Peyer's patch (tissue), 4 donors: ENCODE data around the gene ZNF503. TPM values are rescaled to one million over a fixed set of nuclear protein-coding genes. Genes with fewer than 3 reads are reported as not detected.

Source experiments
- DNase-seq, 3 donors: peaks; one replicate each; pipeline ENCODE4 v3.0.0-alpha.2; 2017 to 2019
- H3K27ac ChIP-seq, 4 donors: fragments of 200-600 bp; sonication (generic); one replicate each; pipeline ENCODE4 v1.5.1; 2016 to 2019
- H3K27me3 ChIP-seq, 2 donors: fragments of 200-600 bp; sonication (generic); one replicate each; pipeline ENCODE4 v1.5.1; 2019
- H3K36me3 ChIP-seq, 3 donors: fragments of 200-600 bp; sonication (generic); one replicate each; pipeline ENCODE4 v1.5.1; 2016 to 2019
- H3K4me1 ChIP-seq, 4 donors: fragments of 200-600 bp; sonication (generic); one replicate each; pipeline ENCODE4 v1.5.1; 2016 to 2019
- H3K4me3 ChIP-seq, 4 donors: fragments of 200-600 bp; sonication (generic); 1 replicate in 3 of 4; 2 replicates in 1 of 4; pipeline ENCODE4 v1.5.1; 2016 to 2019; ENCODE audit warnings: mild to moderate bottlenecking in 1 of 4
- H3K9me3 ChIP-seq, 4 donors: fragments of 200-600 bp; sonication (generic); one replicate each; pipeline ENCODE4 v1.5.1; 2016 to 2019; ENCODE audit warnings: mild to moderate bottlenecking in 1 of 4
- POLR2A ChIP-seq, 2 donors: fragments of 450-650 bp; IDR thresholded peaks; one replicate each; pipeline ENCODE4 v1.5.1; 2017; ENCODE audit warnings: antibody characterized with exemption in 2 of 2, mild to moderate bottlenecking in 2 of 2, moderate library complexity in 2 of 2
- total RNA-seq, 4 donors: library from RNA; depleted of rRNA; stranded (reverse); fragments of >200 nt; gene quantifications; one replicate each; pipeline ENCODE4 v1.1.0, GENCODE V29; 2016
- TF ChIP-seq, protein P1 (sequence below), 6 experiments: fragments of 450-650 bp in 4 of 6; fragments of 200-600 bp in 2 of 6; sonication (generic) in 1 of 6; IDR thresholded peaks; one replicate each; pipeline ENCODE4 v1.5.1; 2017 to 2019; ENCODE audit warnings: antibody characterized with exemption in 6 of 6, mild to moderate bottlenecking in 3 of 6, moderate library complexity in 1 of 6

ZNF503 gene
- total RNA-seq, 4 donors from 2014 or later, result 5.2 to 9.1 (median 6.4) TPM

DNA sequence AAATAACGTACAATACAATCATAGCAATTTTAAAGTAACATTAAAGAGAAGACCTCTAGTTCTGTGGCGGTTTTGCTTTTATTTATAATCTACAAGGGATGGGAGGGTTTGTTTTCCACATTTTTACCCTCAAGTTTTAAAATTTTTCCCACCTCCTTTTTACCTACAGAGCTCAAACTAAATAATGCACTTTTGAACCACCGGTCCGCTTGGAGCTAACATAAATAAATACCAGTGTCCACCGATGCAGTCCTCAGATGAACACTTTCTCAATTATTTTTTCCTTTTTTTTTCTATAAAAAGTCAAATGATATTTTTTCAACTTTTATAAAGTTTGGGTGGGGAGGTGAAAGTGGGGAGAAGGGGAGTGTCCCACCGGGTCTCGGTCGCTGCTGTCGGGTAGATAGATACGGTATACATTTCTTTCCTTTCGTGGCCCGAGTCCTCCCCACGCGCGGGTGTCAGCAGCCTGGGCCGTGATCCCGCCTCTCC, 3.3 kb downstream of the ZNF503 start:
- H3K27ac ChIP-seq, result peak overlapping the region in 3 of 4 donors; percentile 84 to 98 (median 96)
- H3K9me3 ChIP-seq, result no peaks in the 10 kb centered on the region
- peaks cover 0 to 16% (median 4%) of the 10 kb centered on the region in 4 donors for H3K4me1 ChIP-seq
- H3K27me3 ChIP-seq, result no peaks in the 10 kb centered on the region
- peaks cover 0 to 11% (median 0%) of the 10 kb centered on the region in 3 donors for H3K36me3 ChIP-seq
- no peak for DNase-seq
- peak overlapping the region in 3 of 4 donors; percentile 67 to 86 (median 79) for H3K4me3 ChIP-seq
- TF ChIP-seq, protein P1, sequence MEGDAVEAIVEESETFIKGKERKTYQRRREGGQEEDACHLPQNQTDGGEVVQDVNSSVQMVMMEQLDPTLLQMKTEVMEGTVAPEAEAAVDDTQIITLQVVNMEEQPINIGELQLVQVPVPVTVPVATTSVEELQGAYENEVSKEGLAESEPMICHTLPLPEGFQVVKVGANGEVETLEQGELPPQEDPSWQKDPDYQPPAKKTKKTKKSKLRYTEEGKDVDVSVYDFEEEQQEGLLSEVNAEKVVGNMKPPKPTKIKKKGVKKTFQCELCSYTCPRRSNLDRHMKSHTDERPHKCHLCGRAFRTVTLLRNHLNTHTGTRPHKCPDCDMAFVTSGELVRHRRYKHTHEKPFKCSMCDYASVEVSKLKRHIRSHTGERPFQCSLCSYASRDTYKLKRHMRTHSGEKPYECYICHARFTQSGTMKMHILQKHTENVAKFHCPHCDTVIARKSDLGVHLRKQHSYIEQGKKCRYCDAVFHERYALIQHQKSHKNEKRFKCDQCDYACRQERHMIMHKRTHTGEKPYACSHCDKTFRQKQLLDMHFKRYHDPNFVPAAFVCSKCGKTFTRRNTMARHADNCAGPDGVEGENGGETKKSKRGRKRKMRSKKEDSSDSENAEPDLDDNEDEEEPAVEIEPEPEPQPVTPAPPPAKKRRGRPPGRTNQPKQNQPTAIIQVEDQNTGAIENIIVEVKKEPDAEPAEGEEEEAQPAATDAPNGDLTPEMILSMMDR (IDR thresholded peaks at IDR 0.05), result no peak

DNA sequence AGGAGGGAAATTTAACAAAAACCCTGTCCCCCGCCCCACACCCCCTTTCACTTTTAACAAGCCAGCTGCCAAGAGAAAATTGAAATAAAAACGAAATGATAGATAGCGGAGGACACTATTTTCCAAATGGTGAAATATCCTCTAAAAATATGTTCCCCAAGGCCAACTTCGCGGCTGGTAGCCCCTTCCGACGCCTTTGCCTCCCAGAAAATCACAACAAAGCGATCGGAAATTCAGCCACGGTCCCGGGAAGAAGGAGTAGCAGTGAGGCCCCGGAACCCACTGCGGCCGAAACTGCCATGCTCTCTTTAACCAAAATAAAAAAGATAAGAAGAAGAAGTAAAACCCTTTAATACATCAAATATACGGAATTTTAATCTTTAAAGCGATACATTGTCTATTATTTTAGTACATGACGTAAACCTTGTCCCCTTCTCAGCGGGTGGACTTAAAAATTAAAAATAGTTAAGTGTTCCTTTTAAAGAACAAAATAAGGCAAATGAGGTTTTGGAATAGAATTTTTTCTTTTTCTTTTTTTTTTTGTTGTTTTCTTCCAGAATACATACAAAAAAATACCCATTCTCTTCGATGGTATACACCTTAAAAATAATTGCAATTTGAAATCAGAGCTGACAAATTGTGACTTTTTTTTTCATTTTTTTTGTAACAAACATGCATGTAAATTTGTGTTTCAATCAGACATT, 3.9 kb downstream of the ZNF503 start:
- H3K9me3 ChIP-seq, result no peaks in the 10 kb centered on the region
- no peak for DNase-seq
- peak overlapping the region; percentile 32 to 79 (median 39) for H3K4me3 ChIP-seq
- peaks cover 0 to 16% (median 4%) of the 10 kb centered on the region in 4 donors for H3K4me1 ChIP-seq
- H3K27me3 ChIP-seq, result no peaks in the 10 kb centered on the region
- no peak for TF ChIP-seq POLR2A (IDR thresholded peaks at IDR 0.05)
- TF ChIP-seq, protein P1 (IDR thresholded peaks at IDR 0.05), result no peak
- H3K36me3 ChIP-seq, result peaks cover 0 to 11% (median 0%) of the 10 kb centered on the region in 3 donors
- H3K27ac ChIP-seq, result peak overlapping the region; percentile 67 to 98 (median 76)

DNA sequence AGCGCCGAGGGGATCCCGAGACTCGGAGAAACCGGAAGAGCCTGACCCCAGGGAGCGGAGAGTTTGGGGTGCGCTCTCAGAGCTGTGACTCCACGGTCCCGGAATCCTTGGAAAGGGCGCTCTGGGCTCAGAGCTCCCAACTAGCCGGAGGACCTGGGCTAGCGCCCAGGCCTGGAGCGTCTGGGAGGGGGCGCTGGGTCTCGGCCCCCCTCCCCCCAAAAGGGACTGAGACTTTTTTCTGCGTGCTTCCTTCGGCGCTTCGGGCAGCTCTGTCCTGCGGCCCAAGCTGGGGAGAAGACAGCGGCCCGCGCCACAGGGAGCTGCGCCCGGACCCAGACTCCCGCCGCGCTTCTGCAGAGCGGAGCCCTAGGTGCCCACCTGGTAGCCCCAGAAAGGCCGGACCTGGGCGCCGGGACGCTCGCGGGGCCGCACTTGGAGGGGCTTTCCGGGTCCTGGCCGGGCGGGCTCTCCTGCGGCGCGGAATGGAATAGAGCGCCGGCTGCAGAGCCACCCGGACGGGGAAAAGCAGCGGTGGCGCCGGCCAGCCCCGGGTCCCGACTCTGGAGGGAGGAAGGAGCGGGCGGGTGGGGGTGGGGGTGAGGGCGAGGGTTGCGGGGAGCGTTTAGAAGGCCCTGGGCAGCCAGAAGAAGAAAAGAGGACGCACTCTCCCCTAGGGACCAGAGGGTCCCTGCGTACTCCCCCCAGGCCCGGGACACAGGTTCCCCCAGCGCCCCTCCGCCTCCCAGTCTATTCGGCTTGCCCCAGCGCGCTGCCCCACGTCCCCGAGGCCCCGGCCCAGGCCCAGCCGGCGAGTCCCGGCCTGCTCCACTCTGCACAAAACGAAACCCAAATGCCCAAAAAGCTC, 4.7 kb downstream of the ZNF503 start:
- Histone ChIP-seq H3K4me1 (peaks cover 0 to 16% (median 4%) of the 10 kb centered on the region in 4 donors), H3K9me3 (no peaks in the 10 kb centered on the region), H3K27ac (peak overlapping the region; percentile 67 to 98 (median 76)), H3K27me3 (no peaks in the 10 kb centered on the region), H3K36me3 (peaks cover 0 to 11% (median 0%) of the 10 kb centered on the region in 3 donors), H3K4me3 (peak overlapping the region; percentile 32 to 79 (median 39))
- TF ChIP-seq POLR2A (IDR thresholded peaks at IDR 0.05), result no peak
- TF ChIP-seq, protein P1 (IDR thresholded peaks at IDR 0.05), result no peak
- DNase-seq, result peak in 1 of 3 donors; percentile 57

DNA sequence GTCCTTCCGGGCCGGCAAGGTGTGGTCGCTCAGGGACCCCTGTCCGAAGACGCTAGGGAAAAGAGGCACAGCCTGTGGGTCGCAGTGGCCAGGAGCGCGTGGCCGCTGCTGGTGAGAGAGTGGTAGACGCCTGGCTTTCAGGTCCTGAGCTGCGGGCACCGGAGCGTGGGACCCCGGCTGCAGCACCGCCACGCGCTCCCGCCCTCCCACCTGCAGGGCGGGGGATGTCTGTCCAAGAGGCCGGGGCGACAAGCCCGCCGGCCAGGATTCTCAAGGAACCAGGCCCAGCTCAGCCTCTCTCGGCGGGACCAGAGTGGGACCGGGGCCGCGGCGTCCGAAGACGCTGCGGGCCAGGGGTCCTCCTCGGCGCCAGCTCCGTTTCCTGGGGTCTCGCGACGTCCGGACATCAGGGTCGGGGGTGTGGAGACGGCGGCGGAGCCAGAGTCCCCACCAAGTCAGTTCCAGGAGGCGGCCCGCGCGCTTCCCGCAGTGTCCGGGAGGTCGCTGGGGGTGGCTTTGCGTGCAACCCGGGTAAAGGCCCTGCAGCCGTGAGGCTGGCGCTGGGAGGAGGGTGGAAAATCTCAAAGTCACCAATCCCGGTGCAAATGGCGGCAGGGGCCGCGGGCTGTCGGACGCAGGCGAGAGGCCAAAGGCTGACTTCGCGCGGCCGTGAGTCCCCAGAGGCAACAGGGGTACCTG, 5.5 kb downstream of the ZNF503 start:
- peak in 2 of 3 donors; percentile 49 to 58 for DNase-seq
- H3K27ac ChIP-seq, result peak overlapping the region; percentile 67 to 98 (median 76)
- no peaks in the 10 kb centered on the region for H3K27me3 ChIP-seq
- H3K36me3 ChIP-seq, result peaks cover 0 to 11% (median 0%) of the 10 kb centered on the region in 3 donors
- no peaks in the 10 kb centered on the region for H3K9me3 ChIP-seq
- peak overlapping the region; percentile 32 to 79 (median 39) for H3K4me3 ChIP-seq
- TF ChIP-seq, protein P1 (IDR thresholded peaks at IDR 0.05), result no peak
- no peak for TF ChIP-seq POLR2A (IDR thresholded peaks at IDR 0.05)
- peaks cover 0 to 16% (median 2%) of the 10 kb centered on the region in 4 donors for H3K4me1 ChIP-seq
